Transverse colon (tissue), 4 donors: Measurements from ENCODE around the gene RCAN3. TPM values are rescaled to one million over a fixed set of nuclear protein-coding genes. Genes with fewer than 3 reads are reported as not detected.

Experiments
- DNase-seq: peaks from one replicate; pipeline ENCODE4 v3.0.0-alpha.2; 2019
- H3K27ac ChIP-seq, 4 donors: fragments of 200-600 bp; sonication (generic); 2 replicates each; pipeline ENCODE4 v1.5.1; 2016 to 2018; ENCODE audit warnings: inconsistent platforms in 4 of 4
- H3K27me3 ChIP-seq: fragments of 200-600 bp; sonication (generic); 2 replicates; pipeline ENCODE4 v1.5.1; 2017; ENCODE audit warnings: inconsistent platforms
- H3K36me3 ChIP-seq, 4 donors: fragments of 200-600 bp; sonication (generic); 2 replicates each; pipeline ENCODE4 v1.5.1; 2017 to 2019; ENCODE audit warnings: inconsistent platforms in 4 of 4
- H3K4me1 ChIP-seq, 4 donors: fragments of 200-600 bp; sonication (generic); 2 replicates each; pipeline ENCODE4 v1.5.1; 2017 to 2020; ENCODE audit warnings: inconsistent platforms in 4 of 4
- H3K4me3 ChIP-seq, 4 donors: fragments of 200-600 bp; sonication (generic); 1 replicate in 1 of 4; 2 replicates in 3 of 4; pipeline versions ENCODE4 v1.5.1 to v1.6.1; 2017 to 2019; ENCODE audit warnings: inconsistent platforms in 4 of 4
- H3K9me3 ChIP-seq, 2 donors: fragments of 200-600 bp; sonication (generic); 2 replicates each; pipeline ENCODE4 v1.5.1; 2017 to 2019; ENCODE audit warnings: inconsistent platforms in 2 of 2
- CTCF ChIP-seq, 5 experiments: fragments of 200-600 bp in 3 of 5; fragments of 450-650 bp in 2 of 5; sonication (generic) in 3 of 5; IDR thresholded peaks; 1 replicate in 2 of 5; 2 replicates in 3 of 5; pipeline ENCODE4 v1.5.1; 2016 to 2017; ENCODE audit warnings: antibody characterized with exemption in 5 of 5, inconsistent platforms in 3 of 5, mild to moderate bottlenecking in 2 of 5, moderate library complexity in 1 of 5
- EP300 ChIP-seq: sonication (generic); formaldehyde crosslinking; IDR thresholded peaks from one replicate; pipeline ENCODE4 v1.6.1; 2017; ENCODE audit warnings: antibody characterized with exemption, low read depth
- POLR2A ChIP-seq: fragments of 450-650 bp; IDR thresholded peaks from one replicate; pipeline ENCODE4 v1.6.1; 2016; ENCODE audit warnings: antibody characterized with exemption, mild to moderate bottlenecking, moderate library complexity
- POLR2AphosphoS5 ChIP-seq, 3 donors: sonication (generic); formaldehyde crosslinking; IDR thresholded peaks; one replicate each; pipeline ENCODE4 v1.6.1; 2016; ENCODE audit warnings: antibody characterized with exemption in 3 of 3
- WGBS, 2 donors: methylation state at CpG; one replicate each; pipeline ENCODE4 v1.1.5; 2018; ENCODE audit warnings: low coverage in 1 of 2; 5-methylcytosine and 5-hydroxymethylcytosine counted together
- in situ Hi-C, 4 donors: fragments of 200-750 bp; cut with MboI; loops; one replicate each; pipeline versions ENCODE4 v1.15.0 to v1.15.1; 2017; ENCODE audit warnings: low sequenced_read_pairs in 3 of 4, low pct_ligation_motif_present in 1 of 4, low pct_unique_long_range_greater_than_20kb in 1 of 4
- intact Hi-C: fragments of 100-400 bp; cut with DNase I; formaldehyde crosslinking; loops from one replicate; pipeline ENCODE4 v1.15.1; 2023; ENCODE audit warnings: low total_unique reads
- total RNA-seq, 4 donors: library from RNA; depleted of rRNA; stranded (reverse); fragments of >200 nt; gene quantifications; one replicate each; pipeline ENCODE4 v1.1.0, GENCODE V29; 2016

RCAN3 gene
- total RNA-seq, 4 donors from 2014 or later = 6.4 to 17.5 (median 11.3) TPM

- in situ Hi-C loops (no loop called here), intact Hi-C loops (no loop called here)
- Histone ChIP-seq H3K4me1 (peaks cover 0 to 24% (median 6%) of the 10 kb centered on the region in 4 donors), H3K27ac (peak overlapping the region in 1 of 4 donors; percentile 38), H3K36me3 (no peaks in the 10 kb centered on the region), H3K27me3 (peaks cover 33% of the 10 kb centered on the region), H3K9me3 (no peaks in the 10 kb centered on the region), H3K4me3 (peak overlapping the region; percentile 32 to 55 (median 38))
- TF ChIP-seq EP300 (no peak), POLR2AphosphoS5 (IDR thresholded peaks at IDR 0.05) (no peak), POLR2A (no peak), CTCF (IDR thresholded peaks at IDR 0.05) (no peak)
- DNase-seq = no peak
- 49% methylated on average over 19 of the region's 19 CpGs; no CpG with 5 or more reads in 1 of the 2 donors for whole genome bisulfite sequencing, 2 donors
Measured at GRCh38 chr1:24556414-24556795, 53.8 kb downstream of the RCAN3 start.

GRCh38 chr1:24557220-24557619, 54.6 kb downstream of the RCAN3 start:
- Histone ChIP-seq H3K4me3 (no peak overlapping the region), H3K9me3 (no peaks in the 10 kb centered on the region), H3K4me1 (peaks cover 0 to 16% (median 6%) of the 10 kb centered on the region in 4 donors), H3K27me3 (peaks cover 33% of the 10 kb centered on the region), H3K27ac (peak overlapping the region in 1 of 4 donors; percentile 11), H3K36me3 (no peaks in the 10 kb centered on the region)
- intact Hi-C loops (no loop called here), in situ Hi-C loops (no loop called here)
- DNase-seq = no peak
- 91% methylated on average over 6 of the region's 6 CpGs; no CpG with 5 or more reads in 1 of the 2 donors for WGBS, 2 donors
- TF ChIP-seq EP300 (no peak), CTCF (IDR thresholded peaks at IDR 0.05) (no peak), POLR2AphosphoS5 (IDR thresholded peaks at IDR 0.05) (no peak), POLR2A (no peak)

GRCh38 chr1:24557711-24558131, 55.1 kb downstream of the RCAN3 start:
- 75% methylated on average over 9 of the region's 9 CpGs; no CpG with 5 or more reads in 1 of the 2 donors for WGBS, 2 donors
- peak; percentile 44 for DNase-seq
- Histone ChIP-seq H3K27ac (peak overlapping the region in 1 of 4 donors; percentile 11), H3K9me3 (no peaks in the 10 kb centered on the region), H3K36me3 (no peaks in the 10 kb centered on the region), H3K4me1 (peaks cover 0 to 13% (median 6%) of the 10 kb centered on the region in 4 donors), H3K4me3 (no peak overlapping the region), H3K27me3 (peaks cover 33% of the 10 kb centered on the region)
- TF ChIP-seq POLR2AphosphoS5 (IDR thresholded peaks at IDR 0.05) (no peak), EP300 (no peak), CTCF (IDR thresholded peaks at IDR 0.05) (no peak), POLR2A (no peak)
- in situ Hi-C loops (no loop called here), intact Hi-C loops (no loop called here)

- DNase-seq = no peak
- peaks cover 0 to 13% (median 6%) of the 10 kb centered on the region in 4 donors for H3K4me1 ChIP-seq
- no peaks in the 10 kb centered on the region for H3K9me3 ChIP-seq
- WGBS, 2 donors = 86 to 92% methylated on average over 4 to 7 of the region's 7 CpGs
- TF ChIP-seq POLR2A (no peak), POLR2AphosphoS5 (IDR thresholded peaks at IDR 0.05) (no peak), CTCF (IDR thresholded peaks at IDR 0.05) (no peak), EP300 (no peak)
- no peak overlapping the region for H3K27ac ChIP-seq
- intact Hi-C loops (no loop called here), in situ Hi-C loops (no loop called here)
- H3K27me3 ChIP-seq = peaks cover 33% of the 10 kb centered on the region
- H3K4me3 ChIP-seq = no peak overlapping the region
- H3K36me3 ChIP-seq = no peaks in the 10 kb centered on the region
Measured at GRCh38 chr1:24558455-24558854, 55.8 kb downstream of the RCAN3 start.
